AG04449 (cell line): Measurements from ENCODE around the gene METRNL.

ENCODE experiments used
- CTCF ChIA-PET: fragments of 350-600 bp; formaldehyde crosslinking; extraction: SDS; loops from one replicate; lab custom pipeline; 2021; ENCODE audit warnings: antibody characterized with exemption; lab: Yijun Ruan, JAX
- POLR2A ChIA-PET: fragments of 400-600, 350-600 bp; formaldehyde crosslinking; extraction: SDS; loops from one replicate; lab custom pipeline; 2020; ENCODE audit warnings: antibody characterized with exemption, inconsistent platforms; lab: Yijun Ruan, JAX
- DNase-seq: peaks from one replicate; pipeline ENCODE4 v3.0.0-alpha.2; 2010; ENCODE audit warnings: low read depth, low spot score
- H3K4me3 ChIP-seq: 2 replicates; pipeline ENCODE4 v1.5.1; 2011; ENCODE audit warnings: low read depth, mild to moderate bottlenecking, control low read depth, low read length
- CTCF ChIP-seq: IDR thresholded peaks from one replicate; pipeline ENCODE4 v1.5.1; 2011; ENCODE audit warnings: mild to moderate bottlenecking, moderate library complexity, low read length, control low read depth, inconsistent platforms; ENCODE audit not compliant: insufficient read depth; ENCODE audit errors: missing control alignments

METRNL gene

GRCh38 chr17:83109793-83110645, 30.6 kb downstream of the METRNL start:
- DNase-seq, result peak; percentile 78
- peak overlapping the region; percentile 23; the same call in 1 of the 2 replicates for H3K4me3 ChIP-seq
- ChIA-PET POLR2A (interaction anchor here (1.0 kb wide), 1 partner anchor 31 kb away, joined by 3 read pairs; the partner anchor contains the start of gene METRNL), CTCF (interaction anchor here (1.5 kb wide), 1 partner anchor 91 kb away, joined by 3 read pairs; no protein-coding TSS in a partner anchor)
- no peak for TF ChIP-seq CTCF

- CTCF ChIA-PET, result interaction anchor here (1.5 kb wide), 1 partner anchor 90 kb away, joined by 3 read pairs; no protein-coding TSS in a partner anchor
- H3K4me3 ChIP-seq, result no peak overlapping the region
- POLR2A ChIA-PET, result no interaction called here
- no peak for DNase-seq
- no peak for TF ChIP-seq CTCF
Observed at GRCh38 chr17:83110735-83111134, 31.3 kb downstream of the METRNL start.

- DNase-seq, result no peak
- no peak overlapping the region for H3K4me3 ChIP-seq
- no peak for TF ChIP-seq CTCF
- ChIA-PET POLR2A (no interaction called here), CTCF (interaction anchor here (1.5 kb wide), 1 partner anchor 89 kb away, joined by 3 read pairs; no protein-coding TSS in a partner anchor)
Observed at GRCh38 chr17:83111516-83112282, 32.3 kb downstream of the METRNL start.

GRCh38 chr17:83113381-83113780, 34.0 kb downstream of the METRNL start:
- H3K4me3 ChIP-seq, result no peak overlapping the region
- TF ChIP-seq CTCF, result no peak
- ChIA-PET POLR2A (no interaction called here), CTCF (no interaction called here)
- no peak for DNase-seq

GRCh38 chr17:83113792-83114191, 34.4 kb downstream of the METRNL start:
- ChIA-PET POLR2A (no interaction called here), CTCF (no interaction called here)
- H3K4me3 ChIP-seq, result no peak overlapping the region
- no peak for DNase-seq
- TF ChIP-seq CTCF, result no peak

- CTCF ChIA-PET, result no interaction called here
- POLR2A ChIA-PET, result no interaction called here
- DNase-seq, result no peak
- no peak for TF ChIP-seq CTCF
- no peak overlapping the region for H3K4me3 ChIP-seq
Observed at GRCh38 chr17:83114706-83115105, 35.3 kb downstream of the METRNL start.
